LNCAP (cell line): ENCODE measurements around the gene PEX5L.

Experiments
- CTCF ChIP-seq: fragments of 450-650 bp; IDR thresholded peaks from 2 replicates; pipeline ENCODE4 v1.5.1; 2017; ENCODE audit warnings: mild to moderate bottlenecking

The PEX5L gene

DNA sequence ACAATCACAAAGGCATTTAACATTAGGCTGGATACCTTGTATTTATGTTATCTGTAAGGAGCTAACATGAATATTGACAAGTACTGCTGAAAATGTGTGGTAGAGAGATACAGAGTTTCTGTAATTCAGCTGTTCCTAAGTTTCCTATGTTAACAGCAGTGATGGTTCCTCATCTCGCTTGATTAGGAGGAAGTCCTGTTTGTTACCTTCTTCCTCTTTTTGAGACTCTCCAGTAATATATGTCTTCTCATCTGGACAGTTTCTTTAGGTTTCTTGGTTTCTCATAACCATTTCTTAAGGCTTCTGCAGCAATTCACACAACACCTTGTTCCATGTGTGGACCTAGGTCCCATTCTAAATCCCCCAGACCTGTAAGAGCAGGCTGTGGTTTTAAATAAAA, 11.4 kb upstream of the PEX5L start:
- TF ChIP-seq CTCF, result no peak

- TF ChIP-seq CTCF, result no peak
Measured at GRCh38 chr3:180040966-180041365, 4.2 kb upstream of the PEX5L start.

DNA sequence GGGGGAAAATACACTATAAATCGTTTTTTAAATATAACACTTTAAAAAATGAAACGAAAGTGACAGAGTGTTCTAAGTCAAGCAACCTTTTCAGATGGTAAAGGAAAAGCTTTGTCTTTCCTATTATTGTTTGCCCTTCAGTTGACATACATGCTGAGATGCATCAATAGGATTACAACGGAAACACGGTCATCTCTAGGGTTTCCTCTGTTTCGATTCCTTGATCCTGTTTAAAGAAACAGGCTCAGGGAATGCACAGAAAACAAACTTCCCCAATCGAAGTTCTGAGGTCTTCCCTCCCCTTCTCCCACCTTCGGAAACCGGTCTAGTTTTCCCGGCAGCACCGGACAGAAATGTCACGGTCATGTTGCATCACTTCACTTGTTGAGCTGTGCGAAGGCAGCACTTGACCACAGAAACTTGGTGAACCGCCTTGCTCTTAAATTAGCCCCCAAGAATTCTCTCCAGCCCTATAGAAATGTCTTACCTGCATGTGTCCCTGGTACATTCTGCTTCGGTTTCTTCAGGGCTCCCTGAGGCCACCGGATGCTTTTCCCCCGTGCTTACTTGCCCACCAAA, 556 bp downstream of the PEX5L start:
- no peak for TF ChIP-seq CTCF

GRCh38 chr3:180026997-180027396, 9.7 kb downstream of the PEX5L start:
- no peak for TF ChIP-seq CTCF

DNA sequence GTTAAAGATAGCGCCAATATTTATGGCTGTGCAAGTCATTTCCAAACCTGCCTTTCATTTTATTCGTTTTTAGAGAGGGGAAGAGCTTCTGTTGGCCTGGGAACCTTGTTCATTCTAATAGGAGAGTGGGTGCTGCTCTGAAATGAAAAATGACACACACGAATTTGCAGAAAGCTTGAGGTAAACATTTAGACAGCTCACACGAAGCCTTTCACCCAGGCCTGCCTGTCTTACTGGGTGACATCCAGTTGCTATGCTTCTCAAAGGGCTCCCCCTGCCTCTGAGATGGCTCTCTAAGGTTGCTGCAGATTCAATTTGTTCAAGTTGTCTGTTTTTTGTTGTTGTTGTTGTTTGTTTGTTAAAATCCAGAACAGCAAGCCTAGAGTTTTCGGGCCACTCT, 18.2 kb downstream of the PEX5L start:
- no peak for TF ChIP-seq CTCF

- no peak for TF ChIP-seq CTCF
Measured at GRCh38 chr3:180017846-180018245, 18.9 kb downstream of the PEX5L start.

DNA sequence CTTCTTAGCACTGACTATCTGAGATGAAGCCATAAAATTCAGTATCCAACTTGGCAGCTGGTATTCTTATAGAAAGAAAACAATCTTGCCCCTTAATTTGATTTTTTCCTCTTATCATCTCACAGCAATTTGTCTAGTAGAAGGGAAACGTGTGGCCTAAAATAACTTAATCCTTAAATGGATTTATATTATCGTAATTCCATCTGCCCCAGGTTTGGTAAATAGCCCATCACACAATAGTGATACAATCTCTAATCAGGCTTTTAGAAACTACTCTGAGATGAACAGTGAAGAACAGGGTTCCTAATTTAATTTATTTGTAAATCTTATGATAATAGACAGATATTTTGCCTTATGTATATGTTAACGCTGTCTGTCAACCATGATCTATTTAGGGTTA, 24.8 kb downstream of the PEX5L start:
- no peak for TF ChIP-seq CTCF

- no peak for TF ChIP-seq CTCF
Measured at GRCh38 chr3:180004542-180004941, 32.2 kb downstream of the PEX5L start.
